GM23338 (cell line): ENCODE measurements around the gene SLC13A3. TPM values are rescaled to one million over a fixed set of nuclear protein-coding genes. Genes with fewer than 3 reads are reported as not detected.

Source experiments
- ATAC-seq: fragments of 200-7000 bp; cut with Tn5 transposase; 3 replicates; pipeline ENCODE4 v1.9.1; 2020
- DNase-seq: peaks from one replicate; pipeline ENCODE4 v3.0.0-alpha.2; 2015; ENCODE audit warnings: low spot score
- H2AFZ ChIP-seq: fragments of 200-600 bp; sonication (generic); 2 replicates; pipeline ENCODE4 v1.8.0; 2016; ENCODE audit warnings: antibody characterized with exemption, mild to moderate bottlenecking, moderate library complexity
- H3F3A ChIP-seq: fragments of 200-600 bp; sonication (generic); replicated peaks from 2 replicates; pipeline ENCODE4 v1.8.0; 2017; ENCODE audit warnings: antibody characterized with exemption, mixed run types, low read depth
- H3K27ac ChIP-seq: fragments of 200-600 bp; sonication (generic); 2 replicates; pipeline ENCODE4 v1.6.1; 2016; ENCODE audit warnings: low read depth
- H3K27me3 ChIP-seq: fragments of 200-600 bp; sonication (generic); 2 replicates; pipeline ENCODE4 v1.8.0; 2016; ENCODE audit warnings: mild to moderate bottlenecking, mixed run types, moderate library complexity; ENCODE audit not compliant: insufficient read depth
- H3K36me3 ChIP-seq: fragments of 200-600 bp; sonication (generic); 2 replicates; pipeline ENCODE4 v1.8.0; 2016; ENCODE audit warnings: mild to moderate bottlenecking; ENCODE audit not compliant: insufficient read depth
- H3K4me1 ChIP-seq: fragments of 200-600 bp; sonication (generic); 2 replicates; pipeline ENCODE4 v1.8.0; 2016; ENCODE audit warnings: mild to moderate bottlenecking, moderate library complexity; ENCODE audit not compliant: insufficient read depth
- H3K4me2 ChIP-seq: fragments of 200-600 bp; sonication (generic); 2 replicates; pipeline ENCODE4 v1.7.1; 2017; ENCODE audit warnings: mixed run types
- H3K4me3 ChIP-seq: fragments of 200-600 bp; sonication (generic); 2 replicates; pipeline ENCODE4 v1.6.1; 2016; ENCODE audit warnings: mixed run types
- H3K79me2 ChIP-seq: fragments of 200-600 bp; sonication (generic); replicated peaks from 2 replicates; pipeline ENCODE4 v1.8.0; 2017; ENCODE audit warnings: mild to moderate bottlenecking; ENCODE audit not compliant: insufficient read depth
- H3K9me2 ChIP-seq: fragments of 200-600 bp; sonication (generic); 2 replicates; pipeline ENCODE4 v1.8.0; 2017; ENCODE audit not compliant: insufficient read depth
- H4K20me1 ChIP-seq: fragments of 200-600 bp; sonication (generic); replicated peaks from 2 replicates; pipeline ENCODE4 v1.8.0; 2017; ENCODE audit warnings: mild to moderate bottlenecking; ENCODE audit not compliant: insufficient read depth
- H3K27ac Mint-ChIP-seq: 2 replicates; pipeline ENCODE4 v1.8.0; 2020; ENCODE audit warnings: inconsistent platforms, mild to moderate bottlenecking, moderate library complexity, mixed read lengths
- H3K27me3 Mint-ChIP-seq: 3 replicates; pipeline ENCODE4 v1.8.0; 2022; ENCODE audit warnings: low read depth, mild to moderate bottlenecking, moderate library complexity, mixed read lengths, inconsistent platforms; ENCODE audit not compliant: insufficient read depth, poor library complexity
- H3K36me3 Mint-ChIP-seq: 3 replicates; pipeline ENCODE4 v1.8.0; 2021; ENCODE audit warnings: low read depth, mild to moderate bottlenecking, inconsistent platforms, moderate library complexity, mixed read lengths
- H3K4me1 Mint-ChIP-seq: 3 replicates; pipeline ENCODE4 v1.8.0; 2020; ENCODE audit warnings: mild to moderate bottlenecking, inconsistent platforms, mixed read lengths
- H3K4me3 Mint-ChIP-seq: 3 replicates; pipeline ENCODE4 v1.8.0; 2021; ENCODE audit warnings: moderate library complexity, mild to moderate bottlenecking, inconsistent platforms, mixed read lengths
- H3K9me3 Mint-ChIP-seq: 3 replicates; pipeline ENCODE4 v1.8.0; 2020; ENCODE audit warnings: moderate library complexity, mild to moderate bottlenecking, inconsistent platforms, mixed read lengths
- CREB1 ChIP-seq: fragments of 250-450 bp; sonication (Bioruptor Pico); IDR thresholded peaks from 2 replicates; pipeline ENCODE4 v1.5.0; 2020; ENCODE audit warnings: low read depth, mild to moderate bottlenecking, moderate library complexity
- ETS1 ChIP-seq: IDR thresholded peaks from 2 replicates; pipeline ENCODE4 v1.6.1; 2016; ENCODE audit warnings: antibody characterized with exemption
- EZH2 ChIP-seq: fragments of 200-600 bp; sonication (generic); IDR thresholded peaks from one replicate; pipeline ENCODE4 v1.8.0; 2017; ENCODE audit warnings: antibody characterized with exemption, mild to moderate bottlenecking, low read depth; ENCODE audit not compliant: unreplicated experiment
- EZH2phosphoT487 ChIP-seq: fragments of 200-600 bp; sonication (generic); IDR thresholded peaks from one replicate; pipeline ENCODE4 v1.8.1; 2018; ENCODE audit warnings: antibody characterized with exemption; ENCODE audit not compliant: unreplicated experiment
- JUNB ChIP-seq: IDR thresholded peaks from one replicate; pipeline ENCODE4 v1.6.1; 2016; ENCODE audit warnings: antibody characterized with exemption; ENCODE audit not compliant: unreplicated experiment
- NANOG ChIP-seq: IDR thresholded peaks from 2 replicates; pipeline ENCODE4 v1.6.1; 2016; ENCODE audit warnings: antibody characterized with exemption, borderline replicate concordance
- POLR2AphosphoS5 ChIP-seq: IDR thresholded peaks from 2 replicates; pipeline ENCODE4 v1.6.1; 2016; ENCODE audit warnings: antibody characterized with exemption, low read depth
- STAT1 ChIP-seq: IDR thresholded peaks from one replicate; pipeline ENCODE4 v1.6.1; 2016; ENCODE audit warnings: antibody characterized with exemption; ENCODE audit not compliant: unreplicated experiment
- ZNF114 ChIP-seq: fragments of 250-450 bp; sonication (Bioruptor Pico); IDR thresholded peaks from 2 replicates; pipeline ENCODE4 v1.5.0; 2020; ENCODE audit warnings: mild to moderate bottlenecking, moderate library complexity
- ZNF331 ChIP-seq: fragments of 250-450 bp; sonication (Bioruptor Pico); IDR thresholded peaks from 2 replicates; pipeline ENCODE4 v1.5.0; 2020; ENCODE audit warnings: low read depth, mild to moderate bottlenecking, moderate library complexity
- polyA plus RNA-seq: library from polyadenylated mRNA; unstranded; fragments of >200 nt; fragmentation: Nextera tagmentation; extraction: Ambion mirVana; gene quantifications from 2 replicates; pipeline ENCODE4 v1.2.1, GENCODE V29; 2016
- total RNA-seq: library from RNA; depleted of rRNA; stranded (reverse); fragments of >200 nt; shearing (Covaris generic); gene quantifications from 2 replicates; pipeline ENCODE4 v1.2.3, GENCODE V29; 2014
- TF ChIP-seq, protein P1 (sequence below), 2 experiments: fragments of 200-600 bp in 1 of 2; sonication (generic) in 1 of 2; conservative IDR thresholded peaks; 2 replicates each; pipeline versions ENCODE4 v1.5.1 to v1.6.1; 2016 to 2017; ENCODE audit warnings: antibody characterized with exemption in 2 of 2, low read depth in 2 of 2, mild to moderate bottlenecking in 2 of 2, moderate library complexity in 1 of 2
- TF ChIP-seq, protein P2 (sequence below): IDR thresholded peaks from one replicate; pipeline ENCODE4 v1.6.1; 2018; ENCODE audit warnings: antibody characterized with exemption; ENCODE audit not compliant: unreplicated experiment

SLC13A3 gene
- total and polyA plus RNA-seq, 2 experiments from 2014 or later = 8.6 to 9.1 TPM

DNA sequence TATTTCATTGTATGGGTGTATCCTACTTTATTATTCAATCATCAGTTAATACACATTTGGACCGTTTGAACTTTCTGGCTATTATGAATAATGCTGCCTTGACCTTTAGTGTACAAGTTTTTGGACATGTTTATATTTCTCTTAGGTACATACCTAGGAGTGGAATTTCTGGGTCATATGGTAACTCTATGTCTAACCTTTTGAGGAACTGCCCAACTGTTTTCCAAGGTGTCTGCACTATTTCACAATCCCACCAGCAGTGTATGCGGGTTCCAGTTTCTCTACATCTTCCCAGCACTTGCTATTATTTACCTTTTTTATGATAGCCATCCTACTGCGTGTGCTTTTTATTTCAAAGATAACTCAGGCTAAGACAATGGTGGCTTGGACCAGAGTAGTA lies 14.3 kb upstream of the SLC13A3 start (continued):
- TF ChIP-seq ETS1 (no peak), CREB1 (CRISPR knock-in tag) (no peak), POLR2AphosphoS5 (no peak), NANOG (no peak), ZNF114 (CRISPR knock-in tag) (no peak), JUNB (no peak), STAT1 (no peak)
- TF ChIP-seq, protein P1, sequence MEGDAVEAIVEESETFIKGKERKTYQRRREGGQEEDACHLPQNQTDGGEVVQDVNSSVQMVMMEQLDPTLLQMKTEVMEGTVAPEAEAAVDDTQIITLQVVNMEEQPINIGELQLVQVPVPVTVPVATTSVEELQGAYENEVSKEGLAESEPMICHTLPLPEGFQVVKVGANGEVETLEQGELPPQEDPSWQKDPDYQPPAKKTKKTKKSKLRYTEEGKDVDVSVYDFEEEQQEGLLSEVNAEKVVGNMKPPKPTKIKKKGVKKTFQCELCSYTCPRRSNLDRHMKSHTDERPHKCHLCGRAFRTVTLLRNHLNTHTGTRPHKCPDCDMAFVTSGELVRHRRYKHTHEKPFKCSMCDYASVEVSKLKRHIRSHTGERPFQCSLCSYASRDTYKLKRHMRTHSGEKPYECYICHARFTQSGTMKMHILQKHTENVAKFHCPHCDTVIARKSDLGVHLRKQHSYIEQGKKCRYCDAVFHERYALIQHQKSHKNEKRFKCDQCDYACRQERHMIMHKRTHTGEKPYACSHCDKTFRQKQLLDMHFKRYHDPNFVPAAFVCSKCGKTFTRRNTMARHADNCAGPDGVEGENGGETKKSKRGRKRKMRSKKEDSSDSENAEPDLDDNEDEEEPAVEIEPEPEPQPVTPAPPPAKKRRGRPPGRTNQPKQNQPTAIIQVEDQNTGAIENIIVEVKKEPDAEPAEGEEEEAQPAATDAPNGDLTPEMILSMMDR (conservative IDR thresholded peaks at IDR 0.05; ENCODE audit: low read depth in 2 of 2) = no peak

- Histone ChIP-seq H2AFZ (no peak overlapping the region), H3K4me2 (no peak overlapping the region), H3F3A (no peaks in the 10 kb centered on the region), H3K36me3 (0 out of 2 replicates have a peak, but pooled peaks cover 1% of the 10 kb centered on the region), H4K20me1 (no peaks in the 10 kb centered on the region), H3K27me3 (no peaks in the 10 kb centered on the region), H3K27ac (no peak overlapping the region), H3K9me2 (0 out of 2 replicates have a peak, but pooled peaks cover 4% of the 10 kb centered on the region), H3K4me3 (no peak overlapping the region), H3K79me2 (no peaks in the 10 kb centered on the region), H3K4me1 (no peaks in the 10 kb centered on the region)
- Mint-ChIP-seq H3K27ac (no peak overlapping the region), H3K4me1 (peaks cover 5% of the 10 kb centered on the region; the same call in 2 of the 3 replicates), H3K27me3 (peaks cover 2% of the 10 kb centered on the region), H3K9me3 (no peaks in the 10 kb centered on the region), H3K4me3 (no peak overlapping the region), H3K36me3 (no peaks in the 10 kb centered on the region)
- no peak for DNase-seq
- no peak for ATAC-seq
- TF ChIP-seq CREB1 (CRISPR knock-in tag) (no peak), ETS1 (no peak), NANOG (no peak), ZNF331 (CRISPR knock-in tag) (no peak), EZH2 (no peak), JUNB (no peak), POLR2AphosphoS5 (no peak), STAT1 (no peak), EZH2phosphoT487 (no peak)
- TF ChIP-seq, protein P2, sequence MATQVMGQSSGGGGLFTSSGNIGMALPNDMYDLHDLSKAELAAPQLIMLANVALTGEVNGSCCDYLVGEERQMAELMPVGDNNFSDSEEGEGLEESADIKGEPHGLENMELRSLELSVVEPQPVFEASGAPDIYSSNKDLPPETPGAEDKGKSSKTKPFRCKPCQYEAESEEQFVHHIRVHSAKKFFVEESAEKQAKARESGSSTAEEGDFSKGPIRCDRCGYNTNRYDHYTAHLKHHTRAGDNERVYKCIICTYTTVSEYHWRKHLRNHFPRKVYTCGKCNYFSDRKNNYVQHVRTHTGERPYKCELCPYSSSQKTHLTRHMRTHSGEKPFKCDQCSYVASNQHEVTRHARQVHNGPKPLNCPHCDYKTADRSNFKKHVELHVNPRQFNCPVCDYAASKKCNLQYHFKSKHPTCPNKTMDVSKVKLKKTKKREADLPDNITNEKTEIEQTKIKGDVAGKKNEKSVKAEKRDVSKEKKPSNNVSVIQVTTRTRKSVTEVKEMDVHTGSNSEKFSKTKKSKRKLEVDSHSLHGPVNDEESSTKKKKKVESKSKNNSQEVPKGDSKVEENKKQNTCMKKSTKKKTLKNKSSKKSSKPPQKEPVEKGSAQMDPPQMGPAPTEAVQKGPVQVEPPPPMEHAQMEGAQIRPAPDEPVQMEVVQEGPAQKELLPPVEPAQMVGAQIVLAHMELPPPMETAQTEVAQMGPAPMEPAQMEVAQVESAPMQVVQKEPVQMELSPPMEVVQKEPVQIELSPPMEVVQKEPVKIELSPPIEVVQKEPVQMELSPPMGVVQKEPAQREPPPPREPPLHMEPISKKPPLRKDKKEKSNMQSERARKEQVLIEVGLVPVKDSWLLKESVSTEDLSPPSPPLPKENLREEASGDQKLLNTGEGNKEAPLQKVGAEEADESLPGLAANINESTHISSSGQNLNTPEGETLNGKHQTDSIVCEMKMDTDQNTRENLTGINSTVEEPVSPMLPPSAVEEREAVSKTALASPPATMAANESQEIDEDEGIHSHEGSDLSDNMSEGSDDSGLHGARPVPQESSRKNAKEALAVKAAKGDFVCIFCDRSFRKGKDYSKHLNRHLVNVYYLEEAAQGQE = no peak
- TF ChIP-seq, protein P1 (conservative IDR thresholded peaks at IDR 0.05; ENCODE audit: low read depth in 2 of 2) = no peak
Observed at GRCh38 chr20:46663531-46663930, 12.3 kb upstream of the SLC13A3 start.
